Calu3 (cell line): ENCODE results near the gene SNRPB. TPM values are rescaled to one million over a fixed set of nuclear protein-coding genes. Genes with fewer than 3 reads are reported as not detected.

Source experiments
- Bru-seq: library from RNA; stranded (reverse); fragments of 400-500 nt; gene quantifications from one replicate; lab custom pipeline; 2021; lab: Mats Ljungman, UMichigan
- BruChase-seq, 2 experiments: library from RNA; stranded (reverse); fragments of 400-500 nt; gene quantifications; one replicate each; lab custom pipeline; 2021; lab: Mats Ljungman, UMichigan
- BruUV-seq: library from RNA; stranded (reverse); fragments of 400-500 nt; replicated peaks from 2 replicates; lab custom pipeline; 2021; lab: Mats Ljungman, UMichigan
- CTCF ChIA-PET: fragments of 300-600 bp; sonication (Branson Sonifier 250); formaldehyde crosslinking; loops from one replicate; lab custom pipeline; 2022; ENCODE audit warnings: antibody characterized with exemption; lab: Charles Lee
- DNase-seq: peaks from one replicate; pipeline ENCODE4 v3.0.0; 2022
- H3K27ac Mint-ChIP-seq: one replicate; pipeline ENCODE4 v1.8.0; 2022; ENCODE audit warnings: mixed read lengths; ENCODE audit not compliant: unreplicated experiment
- H3K27me3 Mint-ChIP-seq: one replicate; pipeline ENCODE4 v1.8.0; 2022; ENCODE audit warnings: mixed read lengths; ENCODE audit not compliant: unreplicated experiment
- H3K36me3 Mint-ChIP-seq: one replicate; pipeline ENCODE4 v1.8.0; 2022; ENCODE audit warnings: mild to moderate bottlenecking, moderate library complexity, mixed read lengths; ENCODE audit not compliant: insufficient read depth, unreplicated experiment
- H3K4me1 Mint-ChIP-seq: one replicate; pipeline ENCODE4 v1.8.0; 2022; ENCODE audit warnings: mild to moderate bottlenecking, low read depth, mixed read lengths; ENCODE audit not compliant: unreplicated experiment
- H3K4me3 Mint-ChIP-seq: one replicate; pipeline ENCODE4 v1.8.0; 2022; ENCODE audit warnings: mild to moderate bottlenecking, low read depth, moderate library complexity, mixed read lengths; ENCODE audit not compliant: unreplicated experiment
- H3K9me3 Mint-ChIP-seq: one replicate; pipeline ENCODE4 v1.8.0; 2022; ENCODE audit warnings: low read depth, mixed read lengths; ENCODE audit not compliant: unreplicated experiment
- intact Hi-C: fragments of 100-400 bp; cut with micrococcal nuclease; formaldehyde crosslinking; loops from one replicate; pipeline ENCODE4 v1.10.0; 2022; ENCODE audit not compliant: unreplicated experiment
- long read RNA-seq: library from polyadenylated mRNA; stranded (forward); transcript quantifications from one replicate; pipeline ENCODE4 v2.0.0, GENCODE V29; 2022
- total RNA-seq: library from RNA; stranded (reverse); gene quantifications from 2 replicates; pipeline ENCODE4 v1.2.3, GENCODE V29; 2022
- TF ChIP-seq, protein P1 (sequence below): fragments of 200-600 bp; IDR thresholded peaks from one replicate; pipeline ENCODE4 v1.8.0; 2022; ENCODE audit warnings: antibody characterized with exemption; ENCODE audit not compliant: unreplicated experiment

Gene SNRPB
- 208 and 215 TPM in 2 replicates for total RNA-seq
- percentile 95 among the genes with signal in this experiment for Bru-seq, nascent RNA
- percentile 96 among the genes with signal in this experiment for BruChase-seq, experiment 1, labeled RNA remaining after a 6-hour chase
- percentile 91 among the genes with signal in this experiment for BruChase-seq, experiment 2, labeled RNA remaining after a 2-hour chase
- long read RNA-seq, transcript SNRPB-202 (7 exons, 1,008 nt) = minor isoform, 192 of 532 reads
- long read RNA-seq, transcript SNRPB-201 (7 exons, 1,154 nt) = major isoform, 297 of 532 reads
- long read RNA-seq, partial matches to known transcripts = 29 of 532 reads
- long read RNA-seq, other reads (novel, unspliced or antisense) = 13 of 532 reads

GRCh38 chr20:2470423-2471193 lies at the start of gene SNRPB:
Gene SNRPB, minus strand, starts transcription at chr20:2470789. Its CDS starts 99 bp downstream, at chr20:2470690.
- TF ChIP-seq, protein P1, sequence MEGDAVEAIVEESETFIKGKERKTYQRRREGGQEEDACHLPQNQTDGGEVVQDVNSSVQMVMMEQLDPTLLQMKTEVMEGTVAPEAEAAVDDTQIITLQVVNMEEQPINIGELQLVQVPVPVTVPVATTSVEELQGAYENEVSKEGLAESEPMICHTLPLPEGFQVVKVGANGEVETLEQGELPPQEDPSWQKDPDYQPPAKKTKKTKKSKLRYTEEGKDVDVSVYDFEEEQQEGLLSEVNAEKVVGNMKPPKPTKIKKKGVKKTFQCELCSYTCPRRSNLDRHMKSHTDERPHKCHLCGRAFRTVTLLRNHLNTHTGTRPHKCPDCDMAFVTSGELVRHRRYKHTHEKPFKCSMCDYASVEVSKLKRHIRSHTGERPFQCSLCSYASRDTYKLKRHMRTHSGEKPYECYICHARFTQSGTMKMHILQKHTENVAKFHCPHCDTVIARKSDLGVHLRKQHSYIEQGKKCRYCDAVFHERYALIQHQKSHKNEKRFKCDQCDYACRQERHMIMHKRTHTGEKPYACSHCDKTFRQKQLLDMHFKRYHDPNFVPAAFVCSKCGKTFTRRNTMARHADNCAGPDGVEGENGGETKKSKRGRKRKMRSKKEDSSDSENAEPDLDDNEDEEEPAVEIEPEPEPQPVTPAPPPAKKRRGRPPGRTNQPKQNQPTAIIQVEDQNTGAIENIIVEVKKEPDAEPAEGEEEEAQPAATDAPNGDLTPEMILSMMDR = no peak
- Mint-ChIP-seq H3K4me1 (peaks cover 28% of the 10 kb centered on the region), H3K27me3 (no peaks in the 10 kb centered on the region), H3K36me3 (peaks cover 50% of the 10 kb centered on the region), H3K27ac (peak within 1 kb of the TSS; percentile 99), H3K9me3 (no peaks in the 10 kb centered on the region), H3K4me3 (peak within 1 kb of the TSS; percentile 95)
- CTCF ChIA-PET = interaction anchor here (1.0 to 1.2 kb wide), 2 partner anchors 178 to 182 kb away, joined by 3 to 4 read pairs; no protein-coding TSS in a partner anchor
- intact Hi-C loops = no loop called here
- peak; percentile 91 for DNase-seq
- no TSS peak for BruUV-seq

DNA sequence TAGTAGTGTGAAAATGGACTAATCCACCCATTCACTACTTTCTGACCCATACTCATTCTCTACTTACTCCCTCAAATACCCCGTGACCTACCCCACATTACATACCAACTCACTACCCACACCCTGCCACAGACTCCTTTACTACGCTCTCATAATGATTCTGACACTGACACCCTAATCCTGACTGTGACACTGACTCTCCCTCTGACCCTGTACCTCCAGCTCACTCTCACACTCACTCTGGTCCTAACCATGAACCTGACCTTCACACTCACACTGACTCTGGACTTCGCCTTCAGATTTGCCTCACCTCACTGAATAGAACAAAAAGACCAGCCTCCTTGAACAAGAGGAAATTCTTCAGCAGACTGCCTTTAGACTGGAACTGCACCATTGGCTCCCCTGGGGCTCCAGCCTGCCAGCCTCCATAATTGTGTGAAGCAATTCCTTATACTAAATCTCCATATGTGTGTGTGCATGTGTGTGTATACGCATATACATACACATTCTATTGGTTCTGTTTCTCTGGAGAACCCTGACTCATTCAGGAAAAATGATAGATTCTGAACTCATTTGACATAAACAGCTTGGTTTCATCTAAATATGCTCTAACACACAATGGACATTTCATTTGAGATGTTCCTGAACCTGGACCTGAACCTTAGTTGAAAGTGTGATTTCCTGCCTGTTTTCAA lies 48.7 kb upstream of the SNRPB start:
- TF ChIP-seq, protein P1 = no peak
- Mint-ChIP-seq H3K27ac (no peak overlapping the region), H3K36me3 (peaks cover 2% of the 10 kb centered on the region), H3K9me3 (no peaks in the 10 kb centered on the region), H3K4me3 (no peak overlapping the region), H3K4me1 (no peaks in the 10 kb centered on the region), H3K27me3 (peaks cover 15% of the 10 kb centered on the region)
- CTCF ChIA-PET = interaction anchor here (0.6 kb wide), 1 partner anchor 174 kb away, joined by 8 read pairs; no protein-coding TSS in a partner anchor
- intact Hi-C loops = no loop called here
- DNase-seq = no peak
- no TSS peak for BruUV-seq

- H3K4me1 Mint-ChIP-seq = no peaks in the 10 kb centered on the region
- CTCF ChIA-PET = no interaction called here
- peaks cover 15% of the 10 kb centered on the region for H3K27me3 Mint-ChIP-seq
- H3K9me3 Mint-ChIP-seq = no peaks in the 10 kb centered on the region
- no peak for DNase-seq
- H3K27ac Mint-ChIP-seq = no peak overlapping the region
- TF ChIP-seq, protein P1 = no peak
- no TSS peak for BruUV-seq
- H3K4me3 Mint-ChIP-seq = no peak overlapping the region
- intact Hi-C loops = no loop called here
- H3K36me3 Mint-ChIP-seq = no peaks in the 10 kb centered on the region
Measured at GRCh38 chr20:2518558-2518957, 48.0 kb upstream of the SNRPB start.

GRCh38 chr20:2518096-2518495 lies 47.5 kb upstream of the SNRPB start:
- intact Hi-C loops = no loop called here
- CTCF ChIA-PET = no interaction called here
- Mint-ChIP-seq H3K36me3 (no peaks in the 10 kb centered on the region), H3K27ac (no peak overlapping the region), H3K4me1 (no peaks in the 10 kb centered on the region), H3K9me3 (no peaks in the 10 kb centered on the region), H3K4me3 (no peak overlapping the region), H3K27me3 (peaks cover 15% of the 10 kb centered on the region)
- TF ChIP-seq, protein P1 = no peak
- DNase-seq = no peak
- no TSS peak for BruUV-seq
